HG03575 (cell line): ENCODE results near the gene SHPK.

Source experiments
- ATAC-seq: cut with Tn5 transposase; IDR thresholded peaks from one replicate; pipeline ENCODE4 v1.9.1; 2021; ENCODE audit not compliant: unreplicated experiment, insufficient number of reproducible peaks, low FRiP score; ENCODE audit errors: extremely low read depth

The SHPK gene

GRCh38 chr17:3663102-3664011 is 27.3 kb upstream of the SHPK start:
- no peak for ATAC-seq

- no peak for ATAC-seq
These were observed 24.4 kb upstream of the SHPK start for GRCh38 chr17:3660311-3660891.

- ATAC-seq: no peak
These were observed 23.6 kb upstream of the SHPK start for GRCh38 chr17:3659541-3660111.

- ATAC-seq: no peak
These were observed 22.9 kb upstream of the SHPK start for GRCh38 chr17:3658784-3659449.

GRCh38 chr17:3657874-3658783 is 22.1 kb upstream of the SHPK start:
- no peak for ATAC-seq

- ATAC-seq: no peak
These were observed 21.5 kb upstream of the SHPK start for GRCh38 chr17:3657588-3657869.

- ATAC-seq: no peak
These were observed 20.9 kb upstream of the SHPK start for GRCh38 chr17:3656755-3657587.

GRCh38 chr17:3656353-3656752 is 20.3 kb upstream of the SHPK start:
- no peak for ATAC-seq

- no peak for ATAC-seq
These were observed 19.7 kb upstream of the SHPK start for GRCh38 chr17:3655766-3656165.

- ATAC-seq: no peak
These were observed 11.9 kb upstream of the SHPK start for GRCh38 chr17:3647769-3648555.

GRCh38 chr17:3647251-3647650 is 11.2 kb upstream of the SHPK start:
- no peak for ATAC-seq

- ATAC-seq: no peak
These were observed 9.3 kb upstream of the SHPK start for GRCh38 chr17:3645310-3645709.

GRCh38 chr17:3643889-3644349 is 7.9 kb upstream of the SHPK start:
- ATAC-seq: no peak

- no peak for ATAC-seq
These were observed 5.9 kb upstream of the SHPK start for GRCh38 chr17:3641717-3642486.

GRCh38 chr17:3641014-3641413 is 5.0 kb upstream of the SHPK start:
- no peak for ATAC-seq

GRCh38 chr17:3639981-3640596 is 4.0 kb upstream of the SHPK start:
- no peak for ATAC-seq
